HTERT RPE-1 (cell line): ENCODE results near the gene SEC14L2.
"Not testable (repeated sequence)": the region's sequence is repeated elsewhere in the genome, so short reads cannot be mapped to it uniquely, and the experiment has no call there.

ENCODE experiments used
- in situ Hi-C: fragments of 300-500 bp; cut with MboI; formaldehyde crosslinking; loops from 4 replicates; pipeline ENCODE4 v1.14.3; 2020; ENCODE audit warnings: low sequenced_read_pairs

Gene SEC14L2

GRCh38 chr22:30373331-30374325 lies 23.2 kb upstream of the SEC14L2 start:
- in situ Hi-C loops: no loop called here

- in situ Hi-C loops: no loop called here
These were observed 21.4 kb upstream of the SEC14L2 start for GRCh38 chr22:30375312-30375849.

GRCh38 chr22:30380011-30380410 lies 16.8 kb upstream of the SEC14L2 start:
- in situ Hi-C loops: no loop called here

- in situ Hi-C loops: no loop called here
These were observed 15.6 kb upstream of the SEC14L2 start for GRCh38 chr22:30381264-30381663.

GRCh38 chr22:30382340-30382739 lies 14.5 kb upstream of the SEC14L2 start:
- in situ Hi-C loops: no loop called here

- in situ Hi-C loops: no loop called here
These were observed 13.8 kb upstream of the SEC14L2 start for GRCh38 chr22:30383061-30383460.

- in situ Hi-C loops: no loop called here
These were observed 10.9 kb upstream of the SEC14L2 start for GRCh38 chr22:30385942-30386341.

- in situ Hi-C loops: no loop called here
These were observed 10.2 kb upstream of the SEC14L2 start for GRCh38 chr22:30386608-30386959.

- in situ Hi-C loops: no loop called here
These were observed 9.6 kb upstream of the SEC14L2 start, which contains the start of gene RNF215 for GRCh38 chr22:30386960-30387827. TSS of gene RNF215 (minus strand) at chr22:30387411. CDS start at chr22:30387313, 98 bp downstream.

GRCh38 chr22:30390974-30391691 lies 5.7 kb upstream of the SEC14L2 start:
- in situ Hi-C loops: no loop called here

GRCh38 chr22:30392661-30393321 lies 4.0 kb upstream of the SEC14L2 start:
- in situ Hi-C loops: no loop called here

GRCh38 chr22:30393322-30393680 lies 3.5 kb upstream of the SEC14L2 start:
- in situ Hi-C loops: no loop called here

GRCh38 chr22:30393885-30394284 lies 2.9 kb upstream of the SEC14L2 start:
- in situ Hi-C loops: no loop called here

- in situ Hi-C loops: no loop called here
These were observed 1.1 kb downstream of the SEC14L2 start for GRCh38 chr22:30397656-30398635.

- in situ Hi-C loops: no loop called here
These were observed 2.2 kb downstream of the SEC14L2 start for GRCh38 chr22:30398685-30399680.

GRCh38 chr22:30399718-30400117 lies 2.9 kb downstream of the SEC14L2 start:
- in situ Hi-C loops: no loop called here

- in situ Hi-C loops: no loop called here
These were observed 3.3 kb downstream of the SEC14L2 start for GRCh38 chr22:30400159-30400558.

- in situ Hi-C loops: not testable (repeated sequence)
These were observed 4.2 kb downstream of the SEC14L2 start for GRCh38 chr22:30401024-30401423.
